Measurements from ENCODE around the gene DOP1A.

DOP1A gene

GRCh38 chr6:83072726-83073125 lies 5.3 kb downstream of the DOP1A start:
- no peak overlapping the region for H3K4me3 ChIP-seq (ENCODE audit: insufficient read depth, low read depth, low read length)
- no peak overlapping the region for H3K27ac ChIP-seq (ENCODE audit: insufficient read depth, low read depth, low read length, poor library complexity, severe bottlenecking)
- peaks cover 10% of the 10 kb centered on the region for H3K4me1 ChIP-seq (ENCODE audit: control insufficient read depth, insufficient read depth, low read length)
- no peaks in the 10 kb centered on the region for H3K27me3 ChIP-seq (ENCODE audit: control insufficient read depth, insufficient read depth, low read length, poor library complexity, severe bottlenecking)
- no peaks in the 10 kb centered on the region for H3K36me3 ChIP-seq (ENCODE audit: control insufficient read depth, insufficient read depth, low read length)
- WGBS, 2 experiments, result 84 to 100% methylated on average over 2 of the region's 2 CpGs
- no peaks in the 10 kb centered on the region for H3K9me3 ChIP-seq (ENCODE audit: control insufficient read depth, low read length)

- Histone ChIP-seq H3K9me3 (ENCODE audit: control insufficient read depth, low read length) (no peaks in the 10 kb centered on the region), H3K4me1 (ENCODE audit: control insufficient read depth, insufficient read depth, low read length) (peaks cover 8% of the 10 kb centered on the region), H3K4me3 (ENCODE audit: insufficient read depth, low read depth, low read length) (no peak overlapping the region), H3K36me3 (ENCODE audit: control insufficient read depth, insufficient read depth, low read length) (no peaks in the 10 kb centered on the region), H3K27me3 (ENCODE audit: control insufficient read depth, insufficient read depth, low read length, poor library complexity, severe bottlenecking) (no peaks in the 10 kb centered on the region), H3K27ac (ENCODE audit: insufficient read depth, low read depth, low read length, poor library complexity, severe bottlenecking) (no peak overlapping the region)
- 91 to 100% methylated on average over 1 of the region's 1 CpG for WGBS, 2 experiments
Observed at GRCh38 chr6:83073615-83074014, 6.1 kb downstream of the DOP1A start.

GRCh38 chr6:83083476-83083875 lies 16.0 kb downstream of the DOP1A start:
- Histone ChIP-seq H3K4me3 (ENCODE audit: insufficient read depth, low read depth, low read length) (no peak overlapping the region), H3K27ac (ENCODE audit: insufficient read depth, low read depth, low read length, poor library complexity, severe bottlenecking) (no peak overlapping the region), H3K36me3 (ENCODE audit: control insufficient read depth, insufficient read depth, low read length) (no peaks in the 10 kb centered on the region), H3K4me1 (ENCODE audit: control insufficient read depth, insufficient read depth, low read length) (no peaks in the 10 kb centered on the region), H3K27me3 (ENCODE audit: control insufficient read depth, insufficient read depth, low read length, poor library complexity, severe bottlenecking) (no peaks in the 10 kb centered on the region), H3K9me3 (ENCODE audit: control insufficient read depth, low read length) (no peaks in the 10 kb centered on the region)
- whole genome bisulfite sequencing, 2 experiments, result 90 to 100% methylated on average over 1 of the region's 1 CpG

- Histone ChIP-seq H3K9me3 (ENCODE audit: control insufficient read depth, low read length) (no peaks in the 10 kb centered on the region), H3K27ac (ENCODE audit: insufficient read depth, low read depth, low read length, poor library complexity, severe bottlenecking) (no peak overlapping the region), H3K27me3 (ENCODE audit: control insufficient read depth, insufficient read depth, low read length, poor library complexity, severe bottlenecking) (no peaks in the 10 kb centered on the region), H3K4me3 (ENCODE audit: insufficient read depth, low read depth, low read length) (no peak overlapping the region), H3K4me1 (ENCODE audit: control insufficient read depth, insufficient read depth, low read length) (no peaks in the 10 kb centered on the region), H3K36me3 (ENCODE audit: control insufficient read depth, insufficient read depth, low read length) (no peaks in the 10 kb centered on the region)
- 94 to 95% methylated on average over 2 of the region's 2 CpGs for WGBS, 2 experiments
Observed at GRCh38 chr6:83086751-83087150, 19.3 kb downstream of the DOP1A start.

GRCh38 chr6:83092756-83093399 lies 25.4 kb downstream of the DOP1A start:
- 91 to 94% methylated on average over 3 of the region's 3 CpGs for WGBS, 2 experiments
- Histone ChIP-seq H3K36me3 (ENCODE audit: control insufficient read depth, insufficient read depth, low read length) (no peaks in the 10 kb centered on the region), H3K27ac (ENCODE audit: insufficient read depth, low read depth, low read length, poor library complexity, severe bottlenecking) (no peak overlapping the region), H3K4me3 (ENCODE audit: insufficient read depth, low read depth, low read length) (no peak overlapping the region), H3K27me3 (ENCODE audit: control insufficient read depth, insufficient read depth, low read length, poor library complexity, severe bottlenecking) (no peaks in the 10 kb centered on the region), H3K9me3 (ENCODE audit: control insufficient read depth, low read length) (no peaks in the 10 kb centered on the region), H3K4me1 (ENCODE audit: control insufficient read depth, insufficient read depth, low read length) (no peaks in the 10 kb centered on the region)

- Histone ChIP-seq H3K27ac (ENCODE audit: insufficient read depth, low read depth, low read length, poor library complexity, severe bottlenecking) (no peak overlapping the region), H3K9me3 (ENCODE audit: control insufficient read depth, low read length) (no peaks in the 10 kb centered on the region), H3K27me3 (ENCODE audit: control insufficient read depth, insufficient read depth, low read length, poor library complexity, severe bottlenecking) (no peaks in the 10 kb centered on the region), H3K4me3 (ENCODE audit: insufficient read depth, low read depth, low read length) (no peak overlapping the region), H3K4me1 (ENCODE audit: control insufficient read depth, insufficient read depth, low read length) (no peaks in the 10 kb centered on the region), H3K36me3 (ENCODE audit: control insufficient read depth, insufficient read depth, low read length) (no peaks in the 10 kb centered on the region)
- WGBS, 2 experiments, result 98 to 100% methylated on average over 2 of the region's 2 CpGs
Observed at GRCh38 chr6:83096791-83097190, 29.3 kb downstream of the DOP1A start.

GRCh38 chr6:83097204-83097603 lies 29.7 kb downstream of the DOP1A start:
- Histone ChIP-seq H3K9me3 (ENCODE audit: control insufficient read depth, low read length) (no peaks in the 10 kb centered on the region), H3K4me1 (ENCODE audit: control insufficient read depth, insufficient read depth, low read length) (no peaks in the 10 kb centered on the region), H3K4me3 (ENCODE audit: insufficient read depth, low read depth, low read length) (no peak overlapping the region), H3K27me3 (ENCODE audit: control insufficient read depth, insufficient read depth, low read length, poor library complexity, severe bottlenecking) (no peaks in the 10 kb centered on the region), H3K27ac (ENCODE audit: insufficient read depth, low read depth, low read length, poor library complexity, severe bottlenecking) (no peak overlapping the region), H3K36me3 (ENCODE audit: control insufficient read depth, insufficient read depth, low read length) (no peaks in the 10 kb centered on the region)
- 97 to 100% methylated on average over 2 of the region's 2 CpGs for WGBS, 2 experiments

- Histone ChIP-seq H3K27me3 (ENCODE audit: control insufficient read depth, insufficient read depth, low read length, poor library complexity, severe bottlenecking) (no peaks in the 10 kb centered on the region), H3K27ac (ENCODE audit: insufficient read depth, low read depth, low read length, poor library complexity, severe bottlenecking) (no peak overlapping the region), H3K36me3 (ENCODE audit: control insufficient read depth, insufficient read depth, low read length) (no peaks in the 10 kb centered on the region), H3K9me3 (ENCODE audit: control insufficient read depth, low read length) (no peaks in the 10 kb centered on the region), H3K4me1 (ENCODE audit: control insufficient read depth, insufficient read depth, low read length) (no peaks in the 10 kb centered on the region), H3K4me3 (ENCODE audit: insufficient read depth, low read depth, low read length) (no peak overlapping the region)
- WGBS, 2 experiments, result no CpG with 5 or more reads among the region's 1 CpG
Observed at GRCh38 chr6:83097675-83098074, 30.2 kb downstream of the DOP1A start.

GRCh38 chr6:83098589-83098988 lies 31.1 kb downstream of the DOP1A start:
- no peak overlapping the region for H3K27ac ChIP-seq (ENCODE audit: insufficient read depth, low read depth, low read length, poor library complexity, severe bottlenecking)
- 95% methylated on average over 3 of the region's 3 CpGs for WGBS, 2 experiments
- no peaks in the 10 kb centered on the region for H3K36me3 ChIP-seq (ENCODE audit: control insufficient read depth, insufficient read depth, low read length)
- H3K27me3 ChIP-seq (ENCODE audit: control insufficient read depth, insufficient read depth, low read length, poor library complexity, severe bottlenecking), result no peaks in the 10 kb centered on the region
- no peak overlapping the region for H3K4me3 ChIP-seq (ENCODE audit: insufficient read depth, low read depth, low read length)
- no peaks in the 10 kb centered on the region for H3K4me1 ChIP-seq (ENCODE audit: control insufficient read depth, insufficient read depth, low read length)
- no peaks in the 10 kb centered on the region for H3K9me3 ChIP-seq (ENCODE audit: control insufficient read depth, low read length)

- no peaks in the 10 kb centered on the region for H3K27me3 ChIP-seq (ENCODE audit: control insufficient read depth, insufficient read depth, low read length, poor library complexity, severe bottlenecking)
- H3K4me3 ChIP-seq (ENCODE audit: insufficient read depth, low read depth, low read length), result no peak overlapping the region
- no peaks in the 10 kb centered on the region for H3K4me1 ChIP-seq (ENCODE audit: control insufficient read depth, insufficient read depth, low read length)
- H3K36me3 ChIP-seq (ENCODE audit: control insufficient read depth, insufficient read depth, low read length), result no peaks in the 10 kb centered on the region
- WGBS, 2 experiments, result 92 to 96% methylated on average over 1 of the region's 1 CpG
- H3K27ac ChIP-seq (ENCODE audit: insufficient read depth, low read depth, low read length, poor library complexity, severe bottlenecking), result no peak overlapping the region
- no peaks in the 10 kb centered on the region for H3K9me3 ChIP-seq (ENCODE audit: control insufficient read depth, low read length)
Observed at GRCh38 chr6:83108378-83108777, 40.9 kb downstream of the DOP1A start.

GRCh38 chr6:83113258-83113657 lies 45.8 kb downstream of the DOP1A start:
- Histone ChIP-seq H3K4me3 (ENCODE audit: insufficient read depth, low read depth, low read length) (no peak overlapping the region), H3K4me1 (ENCODE audit: control insufficient read depth, insufficient read depth, low read length) (no peaks in the 10 kb centered on the region), H3K9me3 (ENCODE audit: control insufficient read depth, low read length) (no peaks in the 10 kb centered on the region), H3K27ac (ENCODE audit: insufficient read depth, low read depth, low read length, poor library complexity, severe bottlenecking) (no peak overlapping the region), H3K36me3 (ENCODE audit: control insufficient read depth, insufficient read depth, low read length) (no peaks in the 10 kb centered on the region), H3K27me3 (ENCODE audit: control insufficient read depth, insufficient read depth, low read length, poor library complexity, severe bottlenecking) (no peaks in the 10 kb centered on the region)
- 78 to 79% methylated on average over 4 of the region's 4 CpGs for WGBS, 2 experiments
